HCT116 (cell line): Measurements from ENCODE around the gene RNF141. TPM values are rescaled to one million over a fixed set of nuclear protein-coding genes. Genes with fewer than 3 reads are reported as not detected.

ENCODE experiments used
- ATAC-seq: fragments of 200-7000 bp; cut with Tn5 transposase; 2 replicates; pipeline ENCODE4 v1.9.1; 2020; ENCODE audit warnings: mild to moderate bottlenecking, moderate library complexity
- BruUV-seq: library from RNA; stranded (reverse); fragments of 400-500 nt; replicated peaks from 2 replicates; lab custom pipeline; 2021; lab: Mats Ljungman, UMichigan
- CTCF ChIA-PET: fragments of 300-600 bp; sonication (Branson Sonifier 250); formaldehyde crosslinking; loops from one replicate; lab custom pipeline; 2021; ENCODE audit warnings: antibody characterized with exemption; lab: Charles Lee
- POLR2A ChIA-PET: fragments of 300-600, 350-600 bp; sonication (Branson Sonifier 250); formaldehyde crosslinking; loops from one replicate; lab custom pipeline; 2021; ENCODE audit warnings: antibody characterized with exemption; lab: Charles Lee
- RAD21 ChIA-PET, 2 experiments: fragments of 300-600 bp; sonication (Branson Sonifier 250); formaldehyde crosslinking; loops; one replicate each; lab custom pipeline; 2023; ENCODE audit warnings: low total read pairs in 2 of 2; ENCODE audit not compliant: uncharacterized antibody in 2 of 2, unreplicated experiment in 2 of 2, low non-redundant PET in 1 of 2; lab: Charles Lee
- DNase-seq: peaks from one replicate; pipeline ENCODE4 v3.0.0-alpha.2; 2010; ENCODE audit warnings: low read depth, low spot score
- H2AFZ ChIP-seq: fragments of 200-600 bp; shearing (Covaris generic), sonication (generic); 2 replicates; pipeline ENCODE4 v1.6.1; 2017; ENCODE audit warnings: low read depth, mixed run types, mixed read lengths, antibody characterized with exemption, low read length; ENCODE audit not compliant: poor library complexity, severe bottlenecking
- H3K27ac ChIP-seq: 2 replicates; pipeline ENCODE4 v1.5.1; 2012; ENCODE audit warnings: low read depth, low read length
- H3K27me3 ChIP-seq: fragments of 200-600 bp; sonication (generic); 2 replicates; pipeline ENCODE4 v1.6.1; 2016; ENCODE audit warnings: mixed run types, low read length, mixed read lengths; ENCODE audit not compliant: insufficient read depth
- H3K36me3 ChIP-seq, 2 experiments: fragments of 200-500 bp in 1 of 2; fragments of 200-600 bp in 1 of 2; sonication (Bioruptor generic) in 1 of 2; sonication (generic) in 1 of 2; 2 replicates each; pipeline versions ENCODE4 v1.5.1 to v1.6.1; 2014 to 2016; ENCODE audit warnings: low read length in 2 of 2, inconsistent platforms in 1 of 2, mixed read lengths in 1 of 2, mixed run types in 1 of 2; ENCODE audit not compliant: insufficient read depth in 2 of 2, control insufficient read depth in 1 of 2
- H3K4me1 ChIP-seq, 2 experiments: fragments of 200-600 bp in 1 of 2; sonication (generic) in 1 of 2; 2 replicates each; pipeline versions ENCODE4 v1.5.1 to v1.6.1; 2012 to 2017; ENCODE audit warnings: low read length in 2 of 2, inconsistent platforms in 1 of 2, mild to moderate bottlenecking in 1 of 2, mixed read lengths in 1 of 2, mixed run types in 1 of 2, moderate library complexity in 1 of 2; ENCODE audit not compliant: insufficient read depth in 2 of 2, control insufficient read depth in 1 of 2
- H3K4me2 ChIP-seq: fragments of 200-600 bp; sonication (generic); 2 replicates; pipeline ENCODE4 v1.6.1; 2017; ENCODE audit warnings: mixed run types, low read length, mixed read lengths
- H3K4me3 ChIP-seq, 2 experiments: fragments of 200-600 bp in 1 of 2; sonication (generic) in 1 of 2; replicated peaks in 1 of 2; 2 replicates each; pipeline ENCODE4 v1.5.1; 2011 to 2016; ENCODE audit warnings: low read length in 2 of 2, control low read depth in 1 of 2, low read depth in 1 of 2, mild to moderate bottlenecking in 1 of 2, mixed read lengths in 1 of 2, mixed run types in 1 of 2
- H3K79me2 ChIP-seq: fragments of 200-600 bp; sonication (generic); 2 replicates; pipeline ENCODE4 v1.6.1; 2017; ENCODE audit warnings: mild to moderate bottlenecking, mixed run types, low read length, moderate library complexity, mixed read lengths; ENCODE audit not compliant: insufficient read depth
- H3K9ac ChIP-seq: fragments of 200-600 bp; sonication (generic); 2 replicates; pipeline ENCODE4 v1.6.1; 2016; ENCODE audit warnings: low read length, mixed read lengths
- H3K9me2 ChIP-seq: fragments of 200-600 bp; sonication (generic), shearing (Covaris generic); 2 replicates; pipeline ENCODE4 v1.6.1; 2017; ENCODE audit warnings: mixed run types, mild to moderate bottlenecking, moderate library complexity; ENCODE audit not compliant: insufficient read depth
- H3K9me3 ChIP-seq, 2 experiments: fragments of 200-500 bp in 1 of 2; fragments of 200-600 bp in 1 of 2; sonication (Bioruptor generic) in 1 of 2; sonication (generic) in 1 of 2; 2 replicates each; pipeline ENCODE4 v1.6.1; 2014 to 2017; ENCODE audit warnings: low read length in 2 of 2, mixed read lengths in 2 of 2, inconsistent platforms in 1 of 2, low read depth in 1 of 2, mild to moderate bottlenecking in 1 of 2, mixed run types in 1 of 2, moderate library complexity in 1 of 2; ENCODE audit not compliant: control insufficient read depth in 1 of 2, insufficient read depth in 1 of 2
- H4K20me1 ChIP-seq: fragments of 200-600 bp; sonication (generic), shearing (Covaris generic); 2 replicates; pipeline ENCODE4 v1.6.1; 2017; ENCODE audit warnings: mixed run types, mild to moderate bottlenecking, moderate library complexity; ENCODE audit not compliant: insufficient read depth
- CBX3 ChIP-seq: IDR thresholded peaks from 2 replicates; pipeline ENCODE4 v1.6.1; 2012; ENCODE audit warnings: low read depth
- EGR1 ChIP-seq: IDR thresholded peaks from 2 replicates; pipeline ENCODE4 v1.6.1; 2012; ENCODE audit warnings: low read depth
- ELF1 ChIP-seq: IDR thresholded peaks from 2 replicates; pipeline ENCODE4 v1.6.1; 2012; ENCODE audit warnings: low read depth, borderline replicate concordance
- EZH2 ChIP-seq: fragments of 200-600 bp; sonication (generic); IDR thresholded peaks from 2 replicates; pipeline ENCODE4 v1.6.1; 2017; ENCODE audit warnings: antibody characterized with exemption, mixed run types
- EZH2phosphoT487 ChIP-seq: fragments of 200-600 bp; IDR thresholded peaks from 2 replicates; pipeline ENCODE4 v1.6.1; 2018; ENCODE audit warnings: antibody characterized with exemption, borderline replicate concordance
- JUND ChIP-seq: IDR thresholded peaks from 2 replicates; pipeline ENCODE4 v1.6.1; 2012
- POLR2A ChIP-seq: IDR thresholded peaks from 2 replicates; pipeline ENCODE4 v1.7.0; 2011; ENCODE audit warnings: borderline replicate concordance; ENCODE audit not compliant: insufficient read depth, insufficient read length; ENCODE audit errors: extremely low read depth
- SIN3A ChIP-seq: IDR thresholded peaks from 2 replicates; pipeline ENCODE4 v1.6.1; 2012; ENCODE audit warnings: low read depth
- SP1 ChIP-seq: IDR thresholded peaks from 2 replicates; pipeline ENCODE4 v1.6.1; 2012; ENCODE audit warnings: low read depth
- SRF ChIP-seq: IDR thresholded peaks from 2 replicates; pipeline ENCODE4 v1.6.1; 2012; ENCODE audit warnings: low read depth
- intact Hi-C: fragments of 100-400 bp; cut with micrococcal nuclease; formaldehyde crosslinking; loops from 2 replicates; pipeline ENCODE4 v1.10.0; 2022
- total RNA-seq: library from RNA; stranded (reverse); gene quantifications from one replicate; pipeline ENCODE4 v1.2.1, GENCODE V29; 2021; ENCODE audit not compliant: unreplicated experiment
- TF ChIP-seq, protein P1 (sequence below): IDR thresholded peaks from 2 replicates; pipeline ENCODE4 v1.6.1; 2012; ENCODE audit warnings: low read depth
- TF ChIP-seq, protein P2 (sequence below): IDR thresholded peaks from 2 replicates; pipeline ENCODE4 v1.6.1; 2011; ENCODE audit warnings: mild to moderate bottlenecking, low read length, moderate library complexity; ENCODE audit not compliant: insufficient replicate concordance; ENCODE audit errors: extremely low read depth
- TF ChIP-seq, protein P3 (sequence below): IDR thresholded peaks from 2 replicates; pipeline ENCODE4 v1.6.1; 2012

RNF141 gene
- total RNA-seq, 1 experiment from 2014 or later, result 133 TPM

DNA sequence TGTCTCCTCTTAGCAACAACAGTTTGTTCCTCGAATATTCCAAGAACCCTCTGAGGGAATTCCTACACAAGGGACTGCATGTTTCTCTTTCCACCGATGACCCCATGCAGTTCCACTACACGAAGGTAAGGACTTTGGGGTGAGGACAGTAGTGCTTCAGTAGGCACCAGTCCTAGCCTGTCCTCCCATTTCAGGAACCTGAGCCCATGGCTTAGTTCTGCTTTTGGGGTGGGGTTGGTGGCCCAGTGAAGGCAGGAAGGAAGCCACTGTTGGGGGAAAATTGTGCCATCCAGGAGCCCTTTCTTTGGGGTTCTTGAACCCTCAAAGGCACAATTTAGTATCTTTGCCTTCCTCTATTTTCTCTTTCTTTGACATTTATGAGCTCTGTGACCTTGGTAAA is 38.2 kb downstream of the RNF141 start (continued):
- TF ChIP-seq, protein P1, sequence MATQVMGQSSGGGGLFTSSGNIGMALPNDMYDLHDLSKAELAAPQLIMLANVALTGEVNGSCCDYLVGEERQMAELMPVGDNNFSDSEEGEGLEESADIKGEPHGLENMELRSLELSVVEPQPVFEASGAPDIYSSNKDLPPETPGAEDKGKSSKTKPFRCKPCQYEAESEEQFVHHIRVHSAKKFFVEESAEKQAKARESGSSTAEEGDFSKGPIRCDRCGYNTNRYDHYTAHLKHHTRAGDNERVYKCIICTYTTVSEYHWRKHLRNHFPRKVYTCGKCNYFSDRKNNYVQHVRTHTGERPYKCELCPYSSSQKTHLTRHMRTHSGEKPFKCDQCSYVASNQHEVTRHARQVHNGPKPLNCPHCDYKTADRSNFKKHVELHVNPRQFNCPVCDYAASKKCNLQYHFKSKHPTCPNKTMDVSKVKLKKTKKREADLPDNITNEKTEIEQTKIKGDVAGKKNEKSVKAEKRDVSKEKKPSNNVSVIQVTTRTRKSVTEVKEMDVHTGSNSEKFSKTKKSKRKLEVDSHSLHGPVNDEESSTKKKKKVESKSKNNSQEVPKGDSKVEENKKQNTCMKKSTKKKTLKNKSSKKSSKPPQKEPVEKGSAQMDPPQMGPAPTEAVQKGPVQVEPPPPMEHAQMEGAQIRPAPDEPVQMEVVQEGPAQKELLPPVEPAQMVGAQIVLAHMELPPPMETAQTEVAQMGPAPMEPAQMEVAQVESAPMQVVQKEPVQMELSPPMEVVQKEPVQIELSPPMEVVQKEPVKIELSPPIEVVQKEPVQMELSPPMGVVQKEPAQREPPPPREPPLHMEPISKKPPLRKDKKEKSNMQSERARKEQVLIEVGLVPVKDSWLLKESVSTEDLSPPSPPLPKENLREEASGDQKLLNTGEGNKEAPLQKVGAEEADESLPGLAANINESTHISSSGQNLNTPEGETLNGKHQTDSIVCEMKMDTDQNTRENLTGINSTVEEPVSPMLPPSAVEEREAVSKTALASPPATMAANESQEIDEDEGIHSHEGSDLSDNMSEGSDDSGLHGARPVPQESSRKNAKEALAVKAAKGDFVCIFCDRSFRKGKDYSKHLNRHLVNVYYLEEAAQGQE, result no peak
- TF ChIP-seq SRF (no peak), SIN3A (no peak), EZH2phosphoT487 (no peak), EGR1 (no peak), EZH2 (no peak), SP1 (no peak), POLR2A (no peak), ELF1 (no peak)
- TF ChIP-seq, all 23 proteins: peak for 0

DNA sequence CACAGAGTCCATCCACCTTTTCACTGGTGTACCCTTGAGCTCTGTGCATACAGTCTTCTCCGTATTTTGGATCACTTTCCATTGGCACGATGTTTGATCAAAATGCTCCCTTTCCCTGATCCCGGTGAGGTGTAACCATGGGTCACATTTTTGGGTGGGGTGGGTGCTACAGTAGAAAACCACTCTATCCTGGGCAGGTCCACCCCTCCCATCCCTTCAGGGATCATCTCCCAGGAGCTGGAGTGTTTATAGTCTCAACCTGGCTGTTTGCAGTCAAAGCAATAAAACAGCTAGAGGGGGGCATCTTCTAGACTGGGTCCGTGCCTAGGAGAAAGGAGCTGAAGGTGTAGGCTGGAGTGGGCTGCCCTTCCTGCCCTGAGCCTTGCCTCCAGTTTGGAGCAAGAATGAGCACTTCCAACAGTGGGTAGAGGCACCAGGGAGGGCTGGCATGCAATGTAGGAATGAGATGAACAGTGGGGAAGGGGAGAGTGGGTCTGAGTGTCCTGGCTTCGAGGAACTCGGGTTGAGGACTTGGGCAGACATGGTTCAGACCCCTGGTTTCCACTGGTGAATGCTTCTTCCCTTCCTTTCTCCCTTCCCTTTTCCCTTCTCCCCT is 38.8 kb downstream of the RNF141 start:
- H3K4me2 ChIP-seq, result no peak overlapping the region
- H3K9me2 ChIP-seq, result no peaks in the 10 kb centered on the region
- H3K79me2 ChIP-seq, result no peaks in the 10 kb centered on the region
- peaks cover 3 to 65% of the 10 kb centered on the region in 2 experiments; a peak in 3 of 4 replicates for H3K36me3 ChIP-seq
- H3K4me3 ChIP-seq, result no peak overlapping the region
- DNase-seq (no peak), ATAC-seq (no peak)
- ChIA-PET CTCF (no interaction called here), POLR2A (no interaction called here), RAD21 (no interaction called here)
- intact Hi-C loops, result no loop called here
- H3K27ac ChIP-seq, result no peak overlapping the region
- no peaks in the 10 kb centered on the region for H3K27me3 ChIP-seq
- H3K4me1 ChIP-seq, result peaks cover 2 to 6% of the 10 kb centered on the region in 2 experiments; a peak in 3 of 4 replicates
- no peaks in the 10 kb centered on the region for H3K9me3 ChIP-seq
- no peak overlapping the region for H3K9ac ChIP-seq
- no peak overlapping the region for H2AFZ ChIP-seq
- TF ChIP-seq, protein P2, sequence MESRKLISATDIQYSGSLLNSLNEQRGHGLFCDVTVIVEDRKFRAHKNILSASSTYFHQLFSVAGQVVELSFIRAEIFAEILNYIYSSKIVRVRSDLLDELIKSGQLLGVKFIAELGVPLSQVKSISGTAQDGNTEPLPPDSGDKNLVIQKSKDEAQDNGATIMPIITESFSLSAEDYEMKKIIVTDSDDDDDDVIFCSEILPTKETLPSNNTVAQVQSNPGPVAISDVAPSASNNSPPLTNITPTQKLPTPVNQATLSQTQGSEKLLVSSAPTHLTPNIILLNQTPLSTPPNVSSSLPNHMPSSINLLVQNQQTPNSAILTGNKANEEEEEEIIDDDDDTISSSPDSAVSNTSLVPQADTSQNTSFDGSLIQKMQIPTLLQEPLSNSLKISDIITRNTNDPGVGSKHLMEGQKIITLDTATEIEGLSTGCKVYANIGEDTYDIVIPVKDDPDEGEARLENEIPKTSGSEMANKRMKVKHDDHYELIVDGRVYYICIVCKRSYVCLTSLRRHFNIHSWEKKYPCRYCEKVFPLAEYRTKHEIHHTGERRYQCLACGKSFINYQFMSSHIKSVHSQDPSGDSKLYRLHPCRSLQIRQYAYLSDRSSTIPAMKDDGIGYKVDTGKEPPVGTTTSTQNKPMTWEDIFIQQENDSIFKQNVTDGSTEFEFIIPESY, result no peak
- no peak for TF ChIP-seq SP1
- TF ChIP-seq JUND, result no peak
- TF ChIP-seq, protein P3, sequence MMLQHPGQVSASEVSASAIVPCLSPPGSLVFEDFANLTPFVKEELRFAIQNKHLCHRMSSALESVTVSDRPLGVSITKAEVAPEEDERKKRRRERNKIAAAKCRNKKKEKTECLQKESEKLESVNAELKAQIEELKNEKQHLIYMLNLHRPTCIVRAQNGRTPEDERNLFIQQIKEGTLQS, result no peak
- no peak for TF ChIP-seq CBX3
- H4K20me1 ChIP-seq, result no peaks in the 10 kb centered on the region
- no TSS peak for BruUV-seq
